A204.1 (cell line): ENCODE measurements around the gene GJC2.

Source experiments
- FAIRE-seq: peaks from 2 replicates; lab custom pipeline; 2012; peaks lifted over from hg19 to GRCh38; lab: Jason Lieb, UNC

GJC2 gene

DNA sequence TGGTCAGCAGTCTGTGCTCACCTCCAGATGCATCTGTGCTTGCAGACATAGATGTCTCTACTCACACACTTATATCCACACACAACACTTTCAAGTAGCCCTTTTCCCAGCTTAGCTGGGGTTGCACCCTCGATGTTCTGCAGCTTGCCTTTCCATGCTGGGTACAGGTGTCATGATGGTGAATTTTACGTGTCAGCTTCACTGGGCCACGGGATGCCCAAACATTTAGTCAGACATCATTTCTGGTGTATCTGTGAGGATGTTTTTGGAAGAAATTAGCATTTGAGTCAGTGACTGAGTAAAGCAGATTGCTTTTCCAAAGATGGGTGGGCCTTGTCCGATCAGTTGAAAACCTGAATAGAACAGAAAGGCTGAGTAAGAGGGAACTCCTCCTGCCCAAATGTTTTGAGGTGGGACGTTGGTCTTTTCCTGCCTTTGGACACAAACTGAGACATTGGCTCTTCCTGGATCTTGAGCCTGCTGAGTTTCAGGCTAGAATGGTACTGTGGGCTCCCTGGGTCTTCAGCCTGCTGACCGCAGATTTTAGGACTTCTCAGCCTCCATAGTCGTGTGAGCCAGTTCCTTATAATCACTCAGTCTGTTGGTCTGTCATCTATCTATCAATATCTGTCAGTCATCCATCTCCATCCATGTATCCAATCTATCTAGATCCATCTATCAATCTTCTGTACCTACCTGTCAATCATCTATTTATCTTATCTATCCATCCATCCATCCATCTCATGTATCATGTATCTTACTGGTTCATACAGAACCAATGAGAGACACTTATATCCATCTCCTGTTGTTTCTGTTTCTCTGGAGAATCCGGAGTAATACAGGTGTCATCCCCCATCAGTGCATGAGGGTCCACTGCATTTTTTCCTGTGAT is 45.4 kb downstream of the GJC2 start:
- no peak for FAIRE-seq

- no peak for FAIRE-seq
Observed at GRCh38 chr1:228197555-228198147, 47.9 kb downstream of the GJC2 start.

DNA sequence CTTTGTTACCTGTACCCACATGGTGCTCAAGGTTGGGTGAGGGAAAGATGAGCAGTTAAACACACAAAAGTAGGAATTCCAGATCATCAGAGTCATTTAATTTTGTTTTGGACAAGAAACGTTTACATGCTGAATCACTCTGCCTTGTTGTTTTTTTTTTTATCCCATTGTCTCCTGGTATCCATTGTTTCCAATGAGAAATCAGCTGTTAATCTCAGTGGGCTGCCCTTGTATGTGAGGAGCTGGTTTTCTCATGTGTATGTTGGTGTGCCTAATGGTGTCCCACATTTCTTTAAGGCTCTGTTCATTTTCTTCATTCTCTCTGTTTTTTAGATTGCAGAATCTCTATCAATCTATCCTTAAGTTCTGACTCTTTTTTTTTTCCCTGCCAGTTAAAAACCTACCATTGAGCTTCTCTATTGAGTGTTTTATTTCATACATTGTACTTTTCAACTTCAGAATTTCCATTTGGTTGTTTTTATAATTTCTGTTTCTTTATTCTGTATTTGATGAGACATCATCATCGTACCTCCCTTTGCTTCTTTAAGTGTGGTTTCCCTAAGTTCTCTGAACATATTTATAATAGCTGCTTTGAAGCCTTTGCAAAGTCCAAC is 49.4 kb downstream of the GJC2 start:
- no peak for FAIRE-seq

- no peak for FAIRE-seq
Observed at GRCh38 chr1:228204958-228205357, 55.2 kb downstream of the GJC2 start.

GRCh38 chr1:228205526-228206436 is 56.1 kb downstream of the GJC2 start:
- FAIRE-seq: no peak

DNA sequence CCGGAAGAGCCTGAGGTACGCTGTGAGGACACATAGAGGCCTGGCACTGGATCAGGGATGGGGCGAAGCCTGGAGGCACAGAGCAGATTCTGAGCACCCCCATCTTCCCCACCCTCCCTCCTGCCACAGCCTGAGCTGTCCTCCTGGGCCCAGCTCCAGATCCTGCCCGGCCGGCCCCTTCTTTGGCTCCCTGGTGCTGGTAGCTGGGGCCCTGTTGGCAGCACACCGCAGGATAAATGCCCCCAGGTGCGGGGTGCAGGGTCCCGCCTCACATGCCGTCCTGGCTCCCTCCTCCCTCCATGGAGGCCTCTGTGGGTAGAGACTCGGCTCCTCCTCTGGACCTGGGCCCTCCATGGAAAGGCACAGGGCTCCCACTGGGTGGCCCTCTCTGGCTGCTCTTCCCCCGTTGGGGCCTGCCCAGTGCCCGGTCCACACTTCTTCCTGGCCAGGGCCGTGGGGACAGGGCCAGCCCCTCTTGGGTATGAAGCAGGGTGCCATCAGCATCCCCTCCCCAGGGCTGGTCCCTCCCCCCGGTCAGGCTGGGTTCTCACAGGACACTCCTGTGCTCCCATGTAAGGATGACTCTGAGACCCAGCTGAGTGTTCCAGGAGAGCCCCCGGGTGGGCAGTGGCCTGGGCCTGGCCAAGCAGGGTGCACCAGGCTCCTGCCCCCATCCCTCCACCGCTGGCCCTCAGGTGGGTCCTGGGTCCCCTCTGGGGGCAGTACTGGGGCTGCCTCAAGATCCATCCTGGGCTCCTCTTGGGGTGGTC is 57.0 kb downstream of the GJC2 start:
- FAIRE-seq: no peak

GRCh38 chr1:228207381-228207810 is 57.7 kb downstream of the GJC2 start:
- no peak for FAIRE-seq

DNA sequence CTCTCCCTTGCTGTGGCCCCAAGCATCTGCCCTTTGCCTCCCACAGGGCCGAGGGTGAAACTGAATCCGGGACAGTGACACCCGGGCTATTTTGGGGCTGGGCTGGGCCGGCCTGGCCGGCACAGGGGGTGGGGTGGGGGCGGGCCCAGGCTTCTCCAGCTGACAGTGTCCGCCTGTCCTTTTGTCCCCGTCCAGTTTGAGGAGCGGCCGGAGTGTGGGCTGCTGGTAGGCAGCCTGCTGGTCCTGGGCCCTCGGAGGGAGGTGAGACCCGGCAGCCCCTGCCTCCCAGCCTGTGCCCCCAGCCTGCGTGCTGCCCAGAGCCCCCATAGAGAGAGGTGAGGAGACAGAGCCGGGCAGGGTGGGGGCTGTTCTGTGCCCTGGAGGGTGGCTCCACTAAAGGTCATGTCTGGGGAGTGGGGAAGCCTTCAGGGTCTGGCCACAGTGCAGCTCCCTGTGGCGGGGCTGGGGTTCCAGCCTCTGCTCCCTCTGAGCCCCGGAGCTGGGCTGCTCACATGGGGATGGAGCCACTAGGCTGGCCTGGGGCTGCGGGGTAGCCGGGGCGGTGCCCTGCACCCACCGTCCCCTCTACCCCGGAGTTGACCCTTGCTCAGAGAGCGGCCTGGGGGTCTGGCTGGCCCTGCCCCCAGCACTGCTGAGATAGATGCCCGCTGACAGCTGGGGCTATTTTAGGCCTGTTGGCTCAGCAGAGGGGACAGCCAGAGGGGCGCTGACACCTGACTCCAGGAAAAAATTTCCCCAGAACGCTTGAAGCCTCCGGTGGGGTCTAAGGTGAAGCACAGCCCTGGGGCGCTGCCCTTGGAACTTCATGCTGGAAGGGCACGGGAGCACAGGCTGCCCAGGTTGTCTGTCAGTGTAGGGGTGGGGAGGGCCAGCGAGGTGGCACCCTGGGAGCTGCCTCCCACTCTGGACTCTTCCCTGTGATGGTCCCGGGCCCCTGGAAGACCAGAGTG is 58.4 kb downstream of the GJC2 start, which contains the start of gene OBSCN:
OBSCN (plus strand) TSS at position 194 of the 971 bp plus-strand sequence. CDS start 3,740 bp downstream, outside the sequence.
- FAIRE-seq: no peak

- FAIRE-seq: no peak
Observed at GRCh38 chr1:228208831-228209551, 59.3 kb downstream of the GJC2 start.
